A549 (cell line): ENCODE data around the gene PRICKLE1.

Experiments
- CTCF ChIP-seq: fragments of >200 bp; sonication (Bioruptor Twin); formaldehyde crosslinking; IDR thresholded peaks from 3 replicates; pipeline ENCODE4 v1.5.1; 2016
- EHMT2 ChIP-seq: fragments of 200-600 bp; sonication (generic); IDR thresholded peaks from 2 replicates; pipeline ENCODE4 v1.6.1; 2016; ENCODE audit warnings: antibody characterized with exemption, low read depth, mild to moderate bottlenecking, moderate library complexity
- PBX3 ChIP-seq: IDR thresholded peaks from 2 replicates; pipeline ENCODE4 v1.6.1; 2012

- TF ChIP-seq PBX3 (no peak), CTCF (no peak), EHMT2 (no peak)
Observed at GRCh38 chr12:42445891-42446290, 143.7 kb downstream of the PRICKLE1 start.
